ENCODE measurements around the gene CNTFR. TPM values are rescaled to one million over a fixed set of nuclear protein-coding genes. Genes with fewer than 3 reads are reported as not detected.
"Not testable (repeated sequence)": the region's sequence is repeated elsewhere in the genome, so short reads cannot be mapped to it uniquely, and the experiment has no call there.

CNTFR gene
- total RNA-seq, 4 donors from 2014 or later, result 0.29 to 4.6 (median 0.40) TPM; not detected in 1

DNA sequence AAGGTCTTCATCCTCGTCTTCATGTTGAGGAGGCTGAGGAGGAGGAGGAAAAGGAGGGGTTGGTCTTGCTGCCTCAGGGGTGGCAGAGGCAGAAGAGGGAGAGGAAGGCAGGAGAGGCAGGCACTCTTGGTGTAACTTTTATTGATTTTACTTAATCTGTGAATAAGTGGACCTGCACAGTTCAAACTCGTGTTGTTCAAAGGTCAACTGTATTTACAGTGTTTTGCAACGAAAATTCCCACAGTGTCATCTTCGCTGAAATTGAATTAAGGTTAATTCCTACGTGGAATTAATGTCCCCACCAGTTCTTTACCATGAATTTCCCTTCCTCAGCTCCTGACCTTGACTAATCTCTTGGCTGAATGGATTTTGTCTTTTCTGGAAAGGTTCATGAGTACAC lies 45.5 kb downstream of the CNTFR start:
- H3K4me1 ChIP-seq, result peaks cover 0 to 8% (median 0%) of the 10 kb centered on the region in 3 donors
- no peaks in the 10 kb centered on the region for H3K9me3 ChIP-seq
- intact Hi-C loops (cut with DNase I), result no loop called here
- H3K36me3 ChIP-seq, result no peaks in the 10 kb centered on the region
- no peak for DNase-seq
- TF ChIP-seq POLR2A (IDR thresholded peaks at IDR 0.05), result no peak
- TF ChIP-seq, protein P1, sequence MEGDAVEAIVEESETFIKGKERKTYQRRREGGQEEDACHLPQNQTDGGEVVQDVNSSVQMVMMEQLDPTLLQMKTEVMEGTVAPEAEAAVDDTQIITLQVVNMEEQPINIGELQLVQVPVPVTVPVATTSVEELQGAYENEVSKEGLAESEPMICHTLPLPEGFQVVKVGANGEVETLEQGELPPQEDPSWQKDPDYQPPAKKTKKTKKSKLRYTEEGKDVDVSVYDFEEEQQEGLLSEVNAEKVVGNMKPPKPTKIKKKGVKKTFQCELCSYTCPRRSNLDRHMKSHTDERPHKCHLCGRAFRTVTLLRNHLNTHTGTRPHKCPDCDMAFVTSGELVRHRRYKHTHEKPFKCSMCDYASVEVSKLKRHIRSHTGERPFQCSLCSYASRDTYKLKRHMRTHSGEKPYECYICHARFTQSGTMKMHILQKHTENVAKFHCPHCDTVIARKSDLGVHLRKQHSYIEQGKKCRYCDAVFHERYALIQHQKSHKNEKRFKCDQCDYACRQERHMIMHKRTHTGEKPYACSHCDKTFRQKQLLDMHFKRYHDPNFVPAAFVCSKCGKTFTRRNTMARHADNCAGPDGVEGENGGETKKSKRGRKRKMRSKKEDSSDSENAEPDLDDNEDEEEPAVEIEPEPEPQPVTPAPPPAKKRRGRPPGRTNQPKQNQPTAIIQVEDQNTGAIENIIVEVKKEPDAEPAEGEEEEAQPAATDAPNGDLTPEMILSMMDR (IDR thresholded peaks at IDR 0.05), result no peak
- no peak overlapping the region for H3K27ac ChIP-seq
- WGBS, 2 donors, result 51 to 57% methylated on average over 5 of the region's 5 CpGs
- peaks cover 0 to 21% (median 0%) of the 10 kb centered on the region in 4 donors for H3K27me3 ChIP-seq
- H3K4me3 ChIP-seq, result no peak overlapping the region

DNA sequence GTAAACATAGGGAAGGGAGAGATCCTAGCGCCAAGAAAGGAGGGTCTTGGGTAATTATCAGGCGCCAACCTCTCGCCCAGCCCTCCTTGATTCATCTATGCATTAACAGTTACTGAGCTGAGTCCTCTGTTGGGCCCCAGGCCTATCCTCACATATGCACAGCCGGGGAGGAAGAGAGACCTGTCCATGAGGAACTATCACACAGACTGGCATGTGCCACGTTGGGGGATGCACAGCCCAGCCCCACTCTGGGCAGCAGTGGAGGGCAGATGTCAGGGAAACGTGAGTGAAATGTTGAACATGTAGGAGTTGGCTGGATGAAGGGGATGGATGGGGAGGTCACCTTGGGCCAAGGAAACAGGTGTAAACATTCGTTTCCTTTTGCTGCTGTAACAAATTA lies 48.0 kb downstream of the CNTFR start:
- H3K9me3 ChIP-seq, result no peaks in the 10 kb centered on the region
- DNase-seq, result no peak
- intact Hi-C loops (cut with DNase I), result no loop called here

DNA sequence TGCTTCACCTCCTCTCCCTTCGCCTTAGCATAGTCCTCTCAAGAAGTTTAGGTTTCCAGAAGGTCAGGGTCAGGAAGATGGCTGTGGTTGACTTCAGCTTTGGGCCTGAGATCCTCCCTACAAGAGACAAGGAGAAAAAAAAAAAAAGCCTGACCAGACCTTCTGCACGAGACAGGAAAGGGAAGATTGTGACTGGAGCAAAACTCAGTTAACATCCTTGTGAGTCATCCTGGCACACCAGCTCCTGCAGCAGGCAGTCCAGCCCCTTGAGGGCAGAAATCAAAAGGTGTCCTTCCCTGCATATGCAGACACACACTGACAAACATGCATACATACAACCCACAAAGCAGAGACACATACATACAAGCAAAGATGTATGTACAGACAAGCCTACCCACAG lies 48.7 kb downstream of the CNTFR start:
- H3K4me3 ChIP-seq, result no peak overlapping the region
- no peak for TF ChIP-seq POLR2A (IDR thresholded peaks at IDR 0.05)
- TF ChIP-seq, protein P1 (IDR thresholded peaks at IDR 0.05), result no peak
- no peaks in the 10 kb centered on the region for H3K4me1 ChIP-seq
- no peaks in the 10 kb centered on the region for H3K9me3 ChIP-seq
- intact Hi-C loops (cut with DNase I), result no loop called here
- DNase-seq, result no peak
- peaks cover 0 to 18% (median 0%) of the 10 kb centered on the region in 4 donors for H3K27me3 ChIP-seq
- no peaks in the 10 kb centered on the region for H3K36me3 ChIP-seq
- 58% methylated on average over 2 of the region's 2 CpGs; no CpG with 5 or more reads in 1 of the 2 donors for whole genome bisulfite sequencing, 2 donors
- H3K27ac ChIP-seq, result no peak overlapping the region

More for the DNA sequence above, 48.0 kb downstream of the CNTFR start:
- TF ChIP-seq POLR2A (IDR thresholded peaks at IDR 0.05), result no peak
- TF ChIP-seq, protein P1 (IDR thresholded peaks at IDR 0.05), result no peak
- Histone ChIP-seq H3K4me1 (no peaks in the 10 kb centered on the region), H3K27ac (no peak overlapping the region), H3K27me3 (peaks cover 0 to 17% (median 0%) of the 10 kb centered on the region in 4 donors), H3K36me3 (no peaks in the 10 kb centered on the region), H3K4me3 (no peak overlapping the region)
- WGBS, 2 donors, result 62 to 73% methylated on average over 6 to 7 of the region's 7 CpGs

DNA sequence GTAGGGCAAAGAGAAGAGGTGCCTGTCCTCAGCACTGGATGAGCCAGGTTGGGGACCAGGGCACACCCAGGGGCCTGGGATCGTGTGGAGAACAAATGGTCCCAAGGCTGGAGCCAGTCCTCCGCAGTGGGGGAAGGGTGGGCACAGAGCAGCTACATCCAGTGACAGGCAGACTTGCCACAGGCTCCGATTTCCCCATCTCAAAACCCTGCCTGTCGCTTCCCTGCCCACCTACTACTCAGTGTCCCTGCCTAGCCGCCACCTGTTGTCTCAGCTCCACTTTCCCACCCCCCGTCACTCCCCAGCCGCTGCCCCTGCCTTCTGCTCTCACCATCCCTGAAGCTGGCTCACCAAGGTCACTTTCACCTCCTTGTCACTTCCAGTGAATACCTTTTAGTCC lies 52.8 kb downstream of the CNTFR start:
- TF ChIP-seq, protein P1 (IDR thresholded peaks at IDR 0.05), result no peak
- no peak for TF ChIP-seq POLR2A (IDR thresholded peaks at IDR 0.05)
- Histone ChIP-seq H3K27me3 (peaks cover 0 to 57% (median 0%) of the 10 kb centered on the region in 4 donors), H3K27ac (no peak overlapping the region), H3K36me3 (no peaks in the 10 kb centered on the region), H3K4me3 (no peak overlapping the region), H3K9me3 (peaks cover 0 to 6% (median 0%) of the 10 kb centered on the region in 3 donors), H3K4me1 (no peaks in the 10 kb centered on the region)
- intact Hi-C loops (cut with DNase I), result no loop called here
- 45 to 59% methylated on average over 6 to 7 of the region's 7 CpGs for WGBS, 2 donors
- no peak for DNase-seq

DNA sequence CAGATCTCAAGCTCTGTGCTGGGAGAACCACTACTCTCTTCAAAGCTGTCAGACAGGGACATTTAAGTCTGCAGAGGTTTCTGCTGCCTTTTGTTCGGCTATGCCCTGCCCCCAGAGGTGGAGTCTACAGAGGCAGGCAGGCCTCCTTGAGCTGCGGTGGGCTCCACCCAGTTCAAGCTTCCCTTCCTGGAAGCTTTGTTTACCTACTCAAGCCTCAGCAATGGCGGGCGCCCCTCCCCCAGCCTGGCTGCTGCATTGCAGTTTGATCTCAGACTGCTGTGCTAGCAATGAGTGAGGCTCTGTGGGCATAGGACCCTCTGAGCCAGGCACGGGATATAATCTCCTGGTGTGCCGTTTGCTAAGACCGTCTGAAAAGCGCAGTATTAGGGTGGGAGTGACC lies 57.5 kb downstream of the CNTFR start:
- intact Hi-C loops (cut with DNase I); H3K36me3 ChIP-seq; H3K27ac ChIP-seq; H3K4me1 ChIP-seq; H3K9me3 ChIP-seq; DNase-seq; H3K4me3 ChIP-seq: not testable (repeated sequence)
- 75 to 100% methylated on average over 1 to 4 of the region's 8 CpGs for WGBS, 2 donors
- peaks cover 0 to 52% (median 0%) of the 10 kb centered on the region in 4 donors for H3K27me3 ChIP-seq

DNA sequence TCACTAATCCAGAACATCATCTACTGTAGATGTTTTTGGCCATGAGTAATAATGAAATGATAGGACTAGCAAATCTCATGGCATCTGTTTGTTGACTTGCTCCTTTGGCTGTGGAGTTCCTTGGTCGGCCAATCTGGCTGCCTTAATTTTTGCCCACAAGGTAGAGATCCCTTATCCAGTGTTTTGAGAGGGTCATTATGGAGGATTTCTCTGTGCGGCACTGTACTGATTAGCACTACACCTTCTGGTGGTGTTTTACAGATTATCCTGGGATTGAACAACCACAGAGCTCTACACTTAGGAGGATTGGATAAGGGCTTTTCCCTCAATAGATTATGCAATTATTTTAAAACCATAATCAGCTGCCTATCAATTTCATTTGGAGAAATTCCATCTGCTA lies 63.5 kb downstream of the CNTFR start:
- intact Hi-C loops (cut with DNase I), result no loop called here
- no peak for TF ChIP-seq POLR2A (IDR thresholded peaks at IDR 0.05)
- TF ChIP-seq, protein P1 (IDR thresholded peaks at IDR 0.05), result no peak
- no peaks in the 10 kb centered on the region for H3K36me3 ChIP-seq
- H3K4me1 ChIP-seq, result peaks cover 3 to 14% (median 13%) of the 10 kb centered on the region in 3 donors
- peaks cover 0 to 28% (median 0%) of the 10 kb centered on the region in 4 donors for H3K27me3 ChIP-seq
- no peak overlapping the region for H3K27ac ChIP-seq
- H3K4me3 ChIP-seq, result no peak overlapping the region
- DNase-seq, result no peak
- 68 to 75% methylated on average over 2 of the region's 2 CpGs for WGBS, 2 donors
- no peaks in the 10 kb centered on the region for H3K9me3 ChIP-seq
